AG04450 (cell line): ENCODE results near the gene LRRK2. TPM values are rescaled to one million over a fixed set of nuclear protein-coding genes. Genes with fewer than 3 reads are reported as not detected.
A peak's percentile ranks its signal among the peaks of the same experiment; 100 is the strongest.

Experiments used
- CTCF ChIA-PET: fragments of 300-600, 350-600 bp; formaldehyde crosslinking; extraction: SDS; loops from one replicate; lab custom pipeline; 2022; ENCODE audit warnings: antibody characterized with exemption, inconsistent platforms; lab: Charles Lee
- POLR2A ChIA-PET: fragments of 350-600 bp; formaldehyde crosslinking; extraction: SDS; loops from one replicate; lab custom pipeline; 2021; ENCODE audit warnings: antibody characterized with exemption, inconsistent platforms; lab: Yijun Ruan, JAX
- DNase-seq: peaks from one replicate; pipeline ENCODE4 v3.0.0-alpha.2; 2011; ENCODE audit warnings: low read depth, low spot score
- H3K27ac ChIP-seq: one replicate; pipeline ENCODE4 v1.5.1; 2012; ENCODE audit warnings: low read depth, low read length, control low read depth
- H3K27me3 ChIP-seq: one replicate; pipeline ENCODE4 v1.6.0; 2012; ENCODE audit warnings: low read length; ENCODE audit not compliant: control insufficient read depth, insufficient read depth
- H3K4me3 ChIP-seq: 2 replicates; pipeline ENCODE4 v1.5.1; 2011; ENCODE audit warnings: mild to moderate bottlenecking, low read depth, low read length, control low read depth
- H3K9me3 ChIP-seq: 2 replicates; pipeline ENCODE4 v1.5.1; 2012; ENCODE audit warnings: low read length; ENCODE audit not compliant: control insufficient read depth, insufficient read depth
- CTCF ChIP-seq: IDR thresholded peaks from 2 replicates; pipeline ENCODE4 v1.5.1; 2011; ENCODE audit warnings: low read depth, low read length, control low read depth, inconsistent platforms
- polyA plus RNA-seq: library from polyadenylated mRNA; depleted of rRNA; stranded (reverse); fragments of >200 nt; gene quantifications from 2 replicates; pipeline ENCODE4 v1.2.3, GENCODE V29; 2011

Gene LRRK2
- polyA plus RNA-seq, 1 experiment = 2.6 TPM

DNA sequence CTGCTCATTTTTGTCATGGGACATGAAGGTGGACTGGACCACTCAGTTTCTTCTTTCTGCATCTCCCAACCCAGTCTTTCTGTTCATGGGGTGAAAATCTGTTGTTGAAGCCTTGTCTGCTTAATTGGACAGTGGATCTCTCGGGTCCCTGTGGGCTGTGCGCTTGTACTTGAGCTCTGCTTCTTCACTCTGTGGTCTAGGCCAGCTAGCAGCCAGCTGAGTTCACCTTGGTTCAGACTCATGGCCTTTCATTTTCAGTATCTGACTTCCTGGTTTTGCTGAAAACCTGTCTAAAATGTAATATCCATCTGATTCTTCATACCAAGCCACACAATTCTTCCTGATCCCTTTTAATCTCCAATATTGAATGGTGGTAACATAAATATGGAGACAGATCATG lies 117.2 kb downstream of the LRRK2 start:
- Histone ChIP-seq H3K4me3 (no peak overlapping the region), H3K27me3 (no peaks in the 10 kb centered on the region), H3K27ac (no peak overlapping the region), H3K9me3 (no peaks in the 10 kb centered on the region)
- DNase-seq = no peak
- ChIA-PET POLR2A (no interaction called here), CTCF (interaction anchor here (0.7 kb wide), 1 partner anchor 331 kb away, joined by 3 read pairs; no protein-coding TSS in a partner anchor)
- no peak for TF ChIP-seq CTCF

- no peak for DNase-seq
- ChIA-PET POLR2A (no interaction called here), CTCF (no interaction called here)
- TF ChIP-seq CTCF = no peak
- Histone ChIP-seq H3K27me3 (no peaks in the 10 kb centered on the region), H3K4me3 (no peak overlapping the region), H3K9me3 (no peaks in the 10 kb centered on the region), H3K27ac (no peak overlapping the region)
These were observed 118.3 kb downstream of the LRRK2 start for GRCh38 chr12:40343124-40343523.

GRCh38 chr12:40344312-40344711 lies 119.5 kb downstream of the LRRK2 start:
- DNase-seq = no peak
- Histone ChIP-seq H3K9me3 (no peaks in the 10 kb centered on the region), H3K27me3 (no peaks in the 10 kb centered on the region), H3K27ac (no peak overlapping the region), H3K4me3 (no peak overlapping the region)
- ChIA-PET CTCF (no interaction called here), POLR2A (no interaction called here)
- TF ChIP-seq CTCF = no peak

- no peak overlapping the region for H3K4me3 ChIP-seq
- ChIA-PET POLR2A (no interaction called here), CTCF (no interaction called here)
- H3K9me3 ChIP-seq = peaks cover 9% of the 10 kb centered on the region; the same call in 1 of the 2 replicates
- TF ChIP-seq CTCF = no peak
- no peak for DNase-seq
- no peak overlapping the region for H3K27ac ChIP-seq
- no peaks in the 10 kb centered on the region for H3K27me3 ChIP-seq
These were observed 127.2 kb downstream of the LRRK2 start for GRCh38 chr12:40351976-40352375.

DNA sequence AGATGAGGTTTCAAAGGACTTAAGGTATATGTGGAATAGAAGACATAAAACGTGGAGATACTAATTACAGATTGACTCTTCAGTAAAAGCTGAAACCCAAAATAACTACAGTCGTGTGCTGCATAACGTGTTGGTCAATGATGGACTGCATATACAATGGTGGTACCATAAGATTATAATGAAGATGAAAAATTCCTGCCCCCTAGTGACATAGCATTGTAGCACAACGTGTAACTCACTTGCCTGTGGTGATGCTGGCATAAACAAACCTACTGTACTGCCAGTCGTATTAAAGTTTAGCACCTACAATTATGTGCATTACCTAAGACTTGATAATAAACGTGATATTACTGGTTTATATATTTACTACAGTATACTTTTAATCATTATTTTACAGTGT lies 150.3 kb downstream of the LRRK2 start:
- Histone ChIP-seq H3K27me3 (no peaks in the 10 kb centered on the region), H3K9me3 (no peaks in the 10 kb centered on the region), H3K27ac (no peak overlapping the region), H3K4me3 (no peak overlapping the region)
- POLR2A ChIA-PET = no interaction called here
- CTCF ChIA-PET = no interaction called here
- no peak for DNase-seq
- TF ChIP-seq CTCF = peak; percentile 19; the same call in 1 of the 2 replicates
